PFSK-1 (cell line): ENCODE results near the gene LRRC42.

Source experiments
- POLR2AphosphoS5 ChIP-seq: IDR thresholded peaks from 2 replicates; pipeline ENCODE4 v1.6.1; 2012; ENCODE audit warnings: low read depth, mild to moderate bottlenecking, control low read depth, low read length, moderate library complexity
- REST ChIP-seq, 2 experiments: IDR thresholded peaks; 2 replicates each; pipeline versions ENCODE4 v1.6.1 to v1.8.0; 2011 to 2012; ENCODE audit warnings: low read depth in 2 of 2, low read length in 2 of 2, control low read depth in 1 of 2, inconsistent platforms in 1 of 2, mild to moderate bottlenecking in 1 of 2, moderate library complexity in 1 of 2; ENCODE audit not compliant: insufficient read depth in 1 of 2
- SIN3A ChIP-seq: IDR thresholded peaks from 2 replicates; pipeline ENCODE4 v1.6.1; 2012; ENCODE audit warnings: mild to moderate bottlenecking, low read length, moderate library complexity, borderline replicate concordance; ENCODE audit not compliant: insufficient read depth
- TAF1 ChIP-seq: IDR thresholded peaks from 2 replicates; pipeline ENCODE4 v1.6.1; 2012; ENCODE audit warnings: low read length, control low read depth, borderline replicate concordance; ENCODE audit not compliant: insufficient read depth

- no peak for TF ChIP-seq POLR2AphosphoS5
- TF ChIP-seq TAF1, result no peak
- TF ChIP-seq SIN3A, result no peak
- no peak for TF ChIP-seq REST (IDR thresholded peaks at IDR 0.05; ENCODE audit: insufficient read depth in 1 of 2, low read depth in 2 of 2, low read length in 2 of 2)
Measured at GRCh38 chr1:53962395-53962794, 16.2 kb downstream of the LRRC42 start.
